ENCODE measurements around the gene FXYD2.
"Not testable (repeated sequence)": the region's sequence is repeated elsewhere in the genome, so short reads cannot be mapped to it uniquely, and the experiment has no call there.

Gene FXYD2

GRCh38 chr11:117824571-117825537, at the start of gene FXYD2:
FXYD2 (minus strand) TSS chr11:117824744; CDS start chr11:117824678, 66 bp downstream.
- DNase-seq (ENCODE audit: low read depth, low spot score), result no peak

DNA sequence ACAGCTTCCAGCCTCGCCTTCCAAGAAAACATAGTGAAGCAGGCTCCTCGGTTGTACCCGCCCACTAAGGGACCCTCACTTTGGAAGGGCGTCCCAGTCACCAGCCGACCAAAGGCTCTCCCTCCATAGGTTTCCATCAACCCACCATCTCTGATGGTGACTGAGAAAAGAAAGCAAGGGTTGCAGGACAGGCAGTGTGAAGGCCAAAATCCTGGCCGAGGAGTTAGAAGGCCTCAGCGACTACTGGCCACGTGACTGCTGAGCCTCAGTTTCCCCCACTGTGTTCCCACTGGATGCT, 49.2 kb upstream of the FXYD2 start:
- DNase-seq (ENCODE audit: low read depth, low spot score), result no peak

GRCh38 chr11:117872975-117873827, 48.7 kb upstream of the FXYD2 start:
- DNase-seq (ENCODE audit: low read depth, low spot score), result no peak

DNA sequence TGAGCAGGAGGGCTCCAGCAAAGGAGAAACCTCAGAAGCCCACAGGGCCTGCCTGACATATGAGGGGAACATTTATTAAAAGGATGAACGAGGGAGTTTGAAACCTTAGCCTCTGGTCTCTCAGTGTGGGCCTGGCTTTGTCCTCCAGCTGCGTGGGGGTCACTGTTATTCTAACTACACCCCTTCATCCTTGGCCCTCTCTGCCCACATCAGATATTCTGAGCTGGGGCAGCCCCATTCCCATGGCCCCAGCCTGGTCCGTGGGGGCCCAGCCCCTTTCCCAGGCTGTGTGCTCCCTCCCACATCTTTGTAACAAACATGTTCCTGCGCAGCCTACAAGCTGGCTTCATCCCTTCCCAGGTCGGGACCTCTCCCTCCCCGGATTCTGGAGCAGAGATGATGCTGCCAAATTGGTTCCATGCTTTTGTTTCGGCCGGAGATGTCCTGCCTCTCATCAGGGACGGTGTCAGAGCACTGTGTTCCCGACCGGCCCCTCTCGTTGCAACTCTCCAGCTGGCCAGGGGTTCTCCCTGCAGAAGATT, 47.9 kb upstream of the FXYD2 start:
- DNase-seq (ENCODE audit: low read depth, low spot score), result no peak

- no peak for DNase-seq (ENCODE audit: low read depth, low spot score)
Measured at GRCh38 chr11:117871784-117872183, 47.2 kb upstream of the FXYD2 start.

- no peak for DNase-seq (ENCODE audit: low read depth, low spot score)
Measured at GRCh38 chr11:117871160-117871559, 46.6 kb upstream of the FXYD2 start.

- DNase-seq (ENCODE audit: low read depth, low spot score), result no peak
Measured at GRCh38 chr11:117870103-117870952, 45.8 kb upstream of the FXYD2 start.

DNA sequence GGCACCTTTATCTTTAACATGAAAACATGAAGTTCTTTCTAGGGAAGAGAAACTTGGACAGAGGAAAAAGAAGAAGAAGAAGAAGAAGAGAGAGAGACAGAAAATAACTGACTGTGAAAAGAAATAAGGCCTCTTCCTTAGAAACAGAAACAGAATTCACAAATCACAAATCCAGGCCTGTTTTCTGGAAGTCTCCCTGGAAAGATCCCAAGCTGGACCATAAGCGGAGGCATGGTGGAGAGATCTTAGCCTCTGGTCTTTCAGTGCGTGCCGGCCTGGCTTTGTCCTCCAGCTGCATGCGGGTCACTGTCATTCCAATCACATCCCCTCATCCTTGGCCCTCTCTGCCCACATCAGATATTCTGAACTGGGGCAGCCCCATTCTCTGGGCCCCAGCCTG, 45.1 kb upstream of the FXYD2 start:
- no peak for DNase-seq (ENCODE audit: low read depth, low spot score)

GRCh38 chr11:117868815-117869561, 44.4 kb upstream of the FXYD2 start:
- DNase-seq (ENCODE audit: low read depth, low spot score), result no peak

DNA sequence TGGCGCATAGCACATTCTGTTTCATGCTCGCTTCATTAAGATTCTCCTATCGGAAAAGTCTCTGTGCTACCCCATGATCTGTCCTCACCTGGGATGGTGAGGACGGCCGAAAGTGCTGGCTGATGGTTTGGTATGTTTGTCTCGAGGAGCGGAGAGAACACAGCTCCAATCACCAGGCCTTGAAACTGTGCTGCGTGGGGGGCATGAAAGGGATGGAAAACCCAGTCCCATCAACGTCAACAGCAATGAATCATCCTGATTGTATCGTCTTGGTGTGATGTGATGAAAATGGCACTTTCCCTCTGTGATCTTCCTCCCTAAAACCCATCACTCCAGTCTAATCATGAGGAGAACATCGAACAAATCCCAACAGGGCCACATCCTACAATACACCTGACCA, 43.5 kb upstream of the FXYD2 start:
- DNase-seq (ENCODE audit: low read depth, low spot score), result no peak

GRCh38 chr11:117866526-117866925, 42.0 kb upstream of the FXYD2 start:
- DNase-seq (ENCODE audit: low read depth, low spot score), result no peak

DNA sequence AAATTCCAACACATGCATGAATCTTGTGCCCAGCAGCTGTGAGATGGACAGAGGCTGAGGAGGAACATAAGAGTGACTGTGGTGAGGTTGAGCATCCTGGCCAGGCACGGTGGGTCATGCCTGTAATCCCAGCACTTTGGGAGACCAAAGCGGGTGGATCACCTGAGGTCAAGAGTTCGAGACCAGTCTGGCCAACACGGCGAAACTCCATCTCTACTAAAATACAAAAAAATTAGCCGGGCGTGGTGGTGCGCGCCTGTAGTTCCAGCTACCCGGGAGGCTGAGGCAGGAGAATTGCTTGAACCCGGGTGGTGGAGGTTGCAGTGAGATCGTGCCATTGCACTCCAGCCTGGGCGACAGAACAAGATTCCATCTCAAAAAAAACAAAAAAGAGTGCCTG, 41.0 kb upstream of the FXYD2 start:
- not testable (repeated sequence) for DNase-seq (ENCODE audit: low read depth, low spot score)

- DNase-seq (ENCODE audit: low read depth, low spot score), result no peak
Measured at GRCh38 chr11:117863383-117863782, 38.8 kb upstream of the FXYD2 start.

DNA sequence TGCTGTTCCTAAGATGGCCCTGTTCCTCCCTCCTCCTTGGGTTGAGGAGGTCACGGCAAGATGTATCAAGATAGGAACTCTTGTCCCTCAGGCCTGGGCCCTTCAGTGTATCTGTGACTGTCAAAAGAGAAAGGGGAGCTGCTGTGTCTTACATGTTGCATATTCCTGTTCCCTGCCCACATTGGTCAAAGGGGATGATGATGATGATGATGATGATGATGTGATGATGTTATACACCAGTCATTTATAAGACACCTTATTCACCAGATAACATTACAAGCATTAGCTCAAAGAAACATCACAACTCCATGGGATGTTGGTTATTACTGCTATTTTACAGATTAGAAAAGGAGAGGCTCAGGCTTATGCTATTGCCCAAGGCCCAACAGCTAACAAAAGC, 38.2 kb upstream of the FXYD2 start:
- DNase-seq (ENCODE audit: low read depth, low spot score), result no peak

- DNase-seq (ENCODE audit: low read depth, low spot score), result no peak
Measured at GRCh38 chr11:117862019-117862725, 37.6 kb upstream of the FXYD2 start.

- DNase-seq (ENCODE audit: low read depth, low spot score), result peak; percentile 95
Measured at GRCh38 chr11:117861151-117862018, 36.8 kb upstream of the FXYD2 start.

- DNase-seq (ENCODE audit: low read depth, low spot score), result no peak
Measured at GRCh38 chr11:117860139-117860538, 35.6 kb upstream of the FXYD2 start.

GRCh38 chr11:117859488-117860112, 35.1 kb upstream of the FXYD2 start:
- DNase-seq (ENCODE audit: low read depth, low spot score), result no peak

DNA sequence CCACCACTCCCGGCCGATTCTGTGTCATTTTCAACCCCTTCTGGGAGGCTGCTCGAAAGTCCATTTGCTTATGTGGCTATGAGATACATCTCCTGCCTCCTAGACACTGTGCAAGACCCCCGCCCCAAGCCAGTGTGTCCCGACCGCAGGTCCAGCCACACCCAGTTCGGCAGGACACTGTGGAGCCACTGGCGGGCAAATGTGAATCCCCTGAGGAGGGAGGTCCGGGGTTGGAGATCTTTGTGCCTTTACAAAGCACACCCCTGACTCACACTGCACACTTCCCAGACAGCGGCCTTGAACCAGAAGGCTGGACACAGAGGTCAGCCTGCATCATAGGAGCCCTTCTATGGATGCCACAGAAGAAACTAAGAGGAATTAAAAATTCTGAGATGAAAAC, 34.5 kb upstream of the FXYD2 start:
- DNase-seq (ENCODE audit: low read depth, low spot score), result no peak
